IMR-90 (cell line): ENCODE measurements around the gene IL17C.

ENCODE experiments used
- BHLHE40 ChIP-seq: fragments of 150-350 bp; IDR thresholded peaks from 2 replicates; pipeline ENCODE4 v1.6.1; 2016; ENCODE audit warnings: mild to moderate bottlenecking, low read depth, low read length
- CEBPB ChIP-seq: IDR thresholded peaks from 2 replicates; pipeline ENCODE4 v1.6.1; 2012; ENCODE audit warnings: low read depth, low read length, improper control_type of control experiment
- CTCF ChIP-seq: conservative IDR thresholded peaks from 2 replicates; pipeline ENCODE4 v1.5.1; 2012; ENCODE audit warnings: mild to moderate bottlenecking, low read depth, low read length, improper control_type of control experiment
- ELK1 ChIP-seq: fragments of 150-350 bp; IDR thresholded peaks from 2 replicates; pipeline ENCODE4 v1.6.1; 2016; ENCODE audit warnings: low read depth, mild to moderate bottlenecking, low read length, moderate library complexity, borderline replicate concordance
- FOS ChIP-seq: fragments of 150-350 bp; IDR thresholded peaks from 2 replicates; pipeline ENCODE4 v1.6.1; 2016; ENCODE audit warnings: low read depth, low read length
- MAFK ChIP-seq: IDR thresholded peaks from 2 replicates; pipeline ENCODE4 v1.6.1; 2012; ENCODE audit warnings: low read depth, low read length, improper control_type of control experiment
- MAZ ChIP-seq: IDR thresholded peaks from 2 replicates; pipeline ENCODE4 v1.6.1; 2012; ENCODE audit warnings: low read depth, mild to moderate bottlenecking, low read length, improper control_type of control experiment, moderate library complexity, borderline replicate concordance
- MXI1 ChIP-seq: IDR thresholded peaks from 2 replicates; pipeline ENCODE4 v1.6.1; 2012; ENCODE audit warnings: low read depth, mild to moderate bottlenecking, low read length, moderate library complexity, borderline replicate concordance
- POLR2A ChIP-seq: IDR thresholded peaks from 2 replicates; pipeline ENCODE4 v1.6.1; 2012; ENCODE audit warnings: mild to moderate bottlenecking, low read depth, low read length
- RAD21 ChIP-seq: IDR thresholded peaks from 2 replicates; pipeline ENCODE4 v1.6.1; 2012; ENCODE audit warnings: low read length, improper control_type of control experiment
- RCOR1 ChIP-seq: IDR thresholded peaks from 2 replicates; pipeline ENCODE4 v1.6.1; 2012; ENCODE audit warnings: mild to moderate bottlenecking, low read length, improper control_type of control experiment; ENCODE audit not compliant: insufficient replicate concordance
- RFX5 ChIP-seq: IDR thresholded peaks from 2 replicates; pipeline ENCODE4 v1.8.0; 2012; ENCODE audit warnings: low read depth, mild to moderate bottlenecking, low read length, moderate library complexity
- SMC3 ChIP-seq: fragments of 150-350 bp; IDR thresholded peaks from 2 replicates; pipeline ENCODE4 v1.6.1; 2016; ENCODE audit warnings: low read depth, mild to moderate bottlenecking, antibody characterized with exemption, low read length, moderate library complexity
- USF2 ChIP-seq: fragments of 150-350 bp; IDR thresholded peaks from 2 replicates; pipeline ENCODE4 v1.6.1; 2017; ENCODE audit warnings: mild to moderate bottlenecking, antibody characterized with exemption, low read length, low read depth

- TF ChIP-seq BHLHE40: no peak
- TF ChIP-seq MAFK: no peak
- TF ChIP-seq CTCF: no peak
- TF ChIP-seq MAZ: no peak
- no peak for TF ChIP-seq SMC3
- no peak for TF ChIP-seq ELK1
- TF ChIP-seq POLR2A: no peak
- TF ChIP-seq MXI1: no peak
- TF ChIP-seq FOS: no peak
- no peak for TF ChIP-seq RAD21
- no peak for TF ChIP-seq USF2
- no peak for TF ChIP-seq CEBPB
- TF ChIP-seq RFX5: no peak
- no peak for TF ChIP-seq RCOR1
These were observed 13.1 kb downstream of the IL17C start for GRCh38 chr16:88651276-88651988.
